Placental pericyte (primary cell): ENCODE results near the gene CLDN16. TPM values are rescaled to one million over a fixed set of nuclear protein-coding genes. Genes with fewer than 3 reads are reported as not detected.

Source experiments
- total RNA-seq: library from RNA; depleted of rRNA; stranded (reverse); fragments of >200 nt; gene quantifications from 2 replicates; pipeline ENCODE4 v1.2.3, GENCODE V29; 2012

The CLDN16 gene
- total RNA-seq, result 0.22 and 0.29 TPM in 2 replicates

GRCh38 chr3:190387578-190388213 lies at the start of gene CLDN16:
CLDN16 (plus strand) TSS chr3:190388163; CDS start chr3:190388330, 167 bp downstream.

GRCh38 chr3:190449801-190450200 lies 61.8 kb downstream of the CLDN16 start, which contains the start of gene TMEM207:
TMEM207 (minus strand) TSS chr3:190449901; CDS start chr3:190449809, 92 bp downstream.

Other genes starting within 250 kb of the CLDN16 start
- 16.6 and 161 TPM in 2 replicates for gene CLDN1, start 65.7 kb upstream of the CLDN16 start, total RNA-seq
- gene TMEM207, start 61.7 kb downstream of the CLDN16 start, total RNA-seq, result not detected in 2 replicates
- 34.2 and 69.6 TPM in 2 replicates for gene IL1RAP, start 125.9 kb downstream of the CLDN16 start, total RNA-seq